ENCODE measurements around the gene MYLIP.

The MYLIP gene

DNA sequence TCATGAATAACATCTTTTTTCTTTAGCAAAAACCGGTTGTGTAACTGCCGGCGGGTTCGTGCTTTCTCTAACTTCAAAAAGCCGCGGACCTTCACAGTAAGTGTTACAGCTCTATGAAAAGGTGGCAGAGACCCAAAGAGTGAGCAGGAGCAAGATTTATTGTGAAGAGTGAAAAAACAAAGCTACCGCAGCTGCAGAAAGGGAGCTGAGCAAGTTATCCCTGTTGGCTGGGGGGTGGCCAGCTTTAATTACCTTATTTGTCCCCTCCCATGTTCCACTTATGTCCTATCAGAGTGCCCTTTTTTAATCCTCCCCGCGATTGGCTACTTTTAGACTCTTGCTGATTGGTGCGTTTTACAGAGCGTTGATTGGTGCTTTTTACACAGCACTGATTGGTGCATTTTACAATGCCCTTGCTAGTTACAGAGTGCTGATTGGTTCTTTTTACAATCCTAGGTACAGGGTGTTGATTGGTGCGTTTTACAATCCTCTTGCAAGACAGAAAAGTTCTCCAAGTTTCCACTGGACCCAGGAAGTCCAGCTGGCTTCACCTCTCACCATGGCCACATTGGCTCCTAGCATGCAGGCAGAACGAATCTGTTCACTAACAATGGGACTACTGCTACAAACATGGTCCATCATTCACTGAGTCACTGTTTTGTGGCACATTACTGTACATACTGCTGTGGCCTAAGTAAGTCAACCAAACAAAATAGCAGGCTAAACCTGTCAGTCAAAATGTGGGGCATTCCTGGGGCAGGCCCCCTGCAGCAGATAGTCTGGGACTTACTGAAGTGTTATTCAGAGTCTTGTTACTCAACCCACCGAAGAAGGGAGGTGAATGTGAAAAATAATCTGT lies 52.8 kb downstream of the MYLIP start:
- TF ChIP-seq, protein P1, sequence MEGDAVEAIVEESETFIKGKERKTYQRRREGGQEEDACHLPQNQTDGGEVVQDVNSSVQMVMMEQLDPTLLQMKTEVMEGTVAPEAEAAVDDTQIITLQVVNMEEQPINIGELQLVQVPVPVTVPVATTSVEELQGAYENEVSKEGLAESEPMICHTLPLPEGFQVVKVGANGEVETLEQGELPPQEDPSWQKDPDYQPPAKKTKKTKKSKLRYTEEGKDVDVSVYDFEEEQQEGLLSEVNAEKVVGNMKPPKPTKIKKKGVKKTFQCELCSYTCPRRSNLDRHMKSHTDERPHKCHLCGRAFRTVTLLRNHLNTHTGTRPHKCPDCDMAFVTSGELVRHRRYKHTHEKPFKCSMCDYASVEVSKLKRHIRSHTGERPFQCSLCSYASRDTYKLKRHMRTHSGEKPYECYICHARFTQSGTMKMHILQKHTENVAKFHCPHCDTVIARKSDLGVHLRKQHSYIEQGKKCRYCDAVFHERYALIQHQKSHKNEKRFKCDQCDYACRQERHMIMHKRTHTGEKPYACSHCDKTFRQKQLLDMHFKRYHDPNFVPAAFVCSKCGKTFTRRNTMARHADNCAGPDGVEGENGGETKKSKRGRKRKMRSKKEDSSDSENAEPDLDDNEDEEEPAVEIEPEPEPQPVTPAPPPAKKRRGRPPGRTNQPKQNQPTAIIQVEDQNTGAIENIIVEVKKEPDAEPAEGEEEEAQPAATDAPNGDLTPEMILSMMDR (IDR thresholded peaks at IDR 0.05; ENCODE audit: control insufficient read depth, extremely low read depth, insufficient read depth): no peak
- no peak for DNase-seq (ENCODE audit: low read depth)
- H3K4me3 ChIP-seq (ENCODE audit: low read depth, low read length): no peak overlapping the region

DNA sequence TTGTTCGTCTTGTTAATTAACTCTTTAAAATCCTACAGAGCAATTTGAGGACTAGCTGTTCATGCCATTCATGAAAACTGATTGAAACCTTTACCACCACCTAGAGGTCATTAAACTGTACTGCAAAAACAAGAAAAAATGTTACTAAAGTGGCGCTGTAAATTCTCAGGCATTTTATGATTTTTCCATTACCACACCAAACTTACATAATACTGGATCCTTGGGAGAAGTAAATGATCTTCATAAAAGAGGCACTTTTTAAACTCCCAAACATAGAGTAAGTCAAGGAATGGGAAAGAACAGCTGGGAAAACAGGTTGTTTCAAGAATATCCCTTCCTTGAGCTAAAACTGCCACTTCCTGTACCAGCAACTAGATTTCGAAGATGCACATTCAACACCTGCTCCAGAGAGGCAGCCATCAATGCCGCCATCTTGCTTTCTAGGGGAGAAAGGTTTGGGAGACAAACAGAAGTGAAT lies 54.3 kb downstream of the MYLIP start:
- no peak overlapping the region for H3K4me3 ChIP-seq (ENCODE audit: low read depth, low read length)
- DNase-seq (ENCODE audit: low read depth): peak; percentile 28

DNA sequence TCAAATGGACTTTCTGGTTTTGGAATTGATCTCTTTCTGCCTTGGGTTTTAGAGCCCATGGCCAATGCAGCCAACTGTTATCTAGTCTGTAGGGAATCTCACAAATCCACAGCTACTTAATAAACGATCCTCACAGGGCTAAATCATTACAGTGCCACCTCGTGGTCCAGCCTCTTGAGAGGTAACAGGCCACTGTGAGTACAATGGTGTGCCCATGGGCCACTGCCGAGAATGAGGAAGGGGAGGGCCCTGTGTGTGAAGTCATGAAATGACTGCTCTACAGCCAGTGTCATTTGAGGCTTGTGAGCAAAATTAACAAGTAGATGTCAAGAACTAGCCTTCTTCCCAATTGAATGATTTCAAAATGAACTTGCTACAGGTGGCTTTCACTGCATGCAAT lies 55.2 kb downstream of the MYLIP start:
- TF ChIP-seq, protein P1 (IDR thresholded peaks at IDR 0.05; ENCODE audit: control insufficient read depth, extremely low read depth, insufficient read depth): peak; percentile 66
- peak; percentile 46 for DNase-seq (ENCODE audit: low read depth)
- no peak overlapping the region for H3K4me3 ChIP-seq (ENCODE audit: low read depth, low read length)

More for the DNA sequence above, 54.3 kb downstream of the MYLIP start:
- TF ChIP-seq, protein P1 (IDR thresholded peaks at IDR 0.05; ENCODE audit: control insufficient read depth, extremely low read depth, insufficient read depth): peak; percentile 64

DNA sequence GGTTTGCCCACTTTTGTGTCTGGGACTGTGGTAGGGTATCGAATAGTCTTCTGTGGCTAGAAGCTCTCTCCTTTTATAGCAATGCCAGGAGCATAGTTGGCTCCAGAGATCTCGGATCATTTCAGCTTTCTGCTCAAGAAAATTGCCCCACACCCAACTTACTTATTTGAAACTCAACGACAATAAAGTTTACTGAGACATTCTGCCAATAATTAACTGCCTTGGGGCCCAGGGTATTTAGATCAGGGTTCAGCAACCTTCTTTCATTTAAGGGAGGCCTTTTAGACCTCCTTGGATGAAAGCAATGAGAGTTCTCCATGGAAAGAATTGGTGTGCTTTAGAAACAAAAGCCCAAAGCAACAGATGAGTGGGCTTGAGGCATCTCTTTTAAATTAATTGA lies 55.7 kb downstream of the MYLIP start:
- TF ChIP-seq, protein P1 (IDR thresholded peaks at IDR 0.05; ENCODE audit: control insufficient read depth, extremely low read depth, insufficient read depth): no peak
- no peak for DNase-seq (ENCODE audit: low read depth)
- no peak overlapping the region for H3K4me3 ChIP-seq (ENCODE audit: low read depth, low read length)

DNA sequence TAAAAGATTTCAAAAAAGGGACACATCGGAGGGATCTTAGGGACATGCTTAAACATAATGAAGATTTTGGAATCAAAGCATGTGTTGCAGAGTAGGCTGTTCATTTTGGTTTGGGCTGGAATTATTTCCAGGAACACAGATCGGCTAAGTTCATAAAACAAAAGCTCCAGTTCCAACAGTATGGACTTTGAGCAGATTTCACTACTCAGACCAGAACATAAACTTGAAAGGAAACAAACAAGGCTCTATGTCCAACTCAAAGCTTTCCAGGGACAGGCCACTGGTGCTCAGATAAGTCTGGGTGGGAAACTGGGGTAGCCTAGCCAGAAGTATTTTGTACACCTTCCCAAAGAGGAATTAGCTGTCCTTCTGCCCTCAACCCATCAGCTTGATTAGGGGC lies 58.3 kb downstream of the MYLIP start:
- H3K4me3 ChIP-seq (ENCODE audit: low read depth, low read length): no peak overlapping the region
- TF ChIP-seq, protein P1 (IDR thresholded peaks at IDR 0.05; ENCODE audit: control insufficient read depth, extremely low read depth, insufficient read depth): no peak
- DNase-seq (ENCODE audit: low read depth): no peak

DNA sequence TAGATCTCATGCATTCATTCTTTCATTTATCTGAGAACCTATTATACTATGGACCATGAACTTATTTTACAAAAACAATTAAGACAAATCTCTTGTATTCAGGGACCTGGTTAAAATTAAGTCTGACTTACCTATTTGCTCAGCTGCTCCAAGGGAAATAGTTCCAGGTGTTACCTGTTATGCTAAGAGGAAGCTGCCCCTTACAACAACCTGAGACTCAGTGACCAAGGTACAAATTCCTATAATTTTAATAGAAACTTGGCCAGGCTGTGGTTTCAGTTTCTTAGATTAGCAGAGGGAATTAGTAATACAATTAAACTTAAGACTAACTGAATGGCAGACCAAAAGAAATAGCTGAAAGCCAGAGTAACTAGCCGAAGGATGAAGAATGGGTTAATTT lies 61.3 kb downstream of the MYLIP start:
- TF ChIP-seq, protein P1 (IDR thresholded peaks at IDR 0.05; ENCODE audit: control insufficient read depth, extremely low read depth, insufficient read depth): no peak
- no peak overlapping the region for H3K4me3 ChIP-seq (ENCODE audit: low read depth, low read length)
- no peak for DNase-seq (ENCODE audit: low read depth)
